ENCODE measurements around the gene IL18RAP.
A peak's percentile ranks its signal among the peaks of the same experiment; 100 is the strongest.

Gene IL18RAP, protein sequence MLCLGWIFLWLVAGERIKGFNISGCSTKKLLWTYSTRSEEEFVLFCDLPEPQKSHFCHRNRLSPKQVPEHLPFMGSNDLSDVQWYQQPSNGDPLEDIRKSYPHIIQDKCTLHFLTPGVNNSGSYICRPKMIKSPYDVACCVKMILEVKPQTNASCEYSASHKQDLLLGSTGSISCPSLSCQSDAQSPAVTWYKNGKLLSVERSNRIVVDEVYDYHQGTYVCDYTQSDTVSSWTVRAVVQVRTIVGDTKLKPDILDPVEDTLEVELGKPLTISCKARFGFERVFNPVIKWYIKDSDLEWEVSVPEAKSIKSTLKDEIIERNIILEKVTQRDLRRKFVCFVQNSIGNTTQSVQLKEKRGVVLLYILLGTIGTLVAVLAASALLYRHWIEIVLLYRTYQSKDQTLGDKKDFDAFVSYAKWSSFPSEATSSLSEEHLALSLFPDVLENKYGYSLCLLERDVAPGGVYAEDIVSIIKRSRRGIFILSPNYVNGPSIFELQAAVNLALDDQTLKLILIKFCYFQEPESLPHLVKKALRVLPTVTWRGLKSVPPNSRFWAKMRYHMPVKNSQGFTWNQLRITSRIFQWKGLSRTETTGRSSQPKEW

DNA sequence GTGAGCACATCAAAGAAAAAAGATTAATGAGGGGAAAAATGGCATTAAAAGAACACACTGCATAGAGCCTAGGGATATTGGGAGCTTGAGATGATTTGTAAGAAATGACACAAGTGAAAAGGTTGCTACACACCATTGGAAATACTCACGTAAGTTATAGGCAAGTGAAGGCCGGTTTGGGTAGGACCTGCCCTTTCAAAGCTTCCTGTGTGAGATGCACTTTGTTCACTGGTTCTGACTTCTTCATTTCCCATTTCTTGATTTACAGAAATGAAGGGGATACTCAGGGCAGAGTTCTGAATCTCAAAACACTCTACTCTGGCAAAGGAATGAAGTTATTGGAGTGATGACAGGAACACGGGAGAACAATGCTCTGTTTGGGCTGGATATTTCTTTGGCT lies at the start of gene IL18RAP:
TSS of gene IL18RAP (plus strand) at position 251 of the 400 bp plus-strand sequence. CDS start at position 369, 118 bp downstream.
- DNase-seq: no peak

DNA sequence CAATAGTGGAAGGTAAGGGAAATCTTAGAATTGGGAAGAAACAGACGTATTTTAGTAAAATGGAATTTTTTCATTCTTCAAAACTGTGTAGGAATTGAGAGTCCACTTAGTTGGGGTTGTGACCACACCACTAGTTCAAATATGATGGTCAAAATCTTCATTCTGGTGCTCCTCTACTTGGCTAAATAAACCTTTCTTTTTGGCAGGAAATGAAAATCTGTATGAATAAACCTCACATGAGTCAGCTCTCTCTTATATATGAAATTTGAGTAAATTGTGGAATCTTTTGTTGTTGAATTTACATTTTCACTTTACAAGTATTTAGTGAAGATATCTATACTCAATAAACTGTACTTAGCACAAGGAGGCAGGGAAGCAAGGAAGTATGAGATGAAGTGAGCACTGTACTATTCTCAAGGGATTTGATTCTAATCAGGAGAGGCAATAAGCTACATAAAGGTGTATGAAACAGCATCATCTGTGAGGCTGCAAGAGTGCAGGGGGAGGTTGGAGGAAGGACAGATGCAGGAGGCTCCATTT lies 46.8 kb upstream of the IL18RAP start:
- peak; percentile 2 for DNase-seq

DNA sequence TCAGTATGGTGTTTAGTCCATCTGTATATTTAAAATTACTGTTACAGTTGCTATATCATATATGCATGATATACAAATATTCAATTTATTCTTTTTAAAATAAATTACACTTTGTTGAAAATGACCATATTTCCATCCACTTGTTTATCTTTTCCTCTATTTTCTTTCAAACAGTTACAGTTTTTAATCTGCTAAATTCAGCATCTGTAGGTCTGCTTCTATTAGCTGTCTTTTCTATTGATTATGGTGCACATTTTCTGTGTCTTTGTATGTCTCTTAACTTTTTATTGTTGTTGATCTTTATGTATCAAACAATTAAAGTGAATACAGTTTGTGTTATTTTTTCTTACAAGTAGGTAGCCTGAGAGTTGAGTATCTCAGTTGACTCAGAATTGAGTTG lies 39.2 kb upstream of the IL18RAP start:
- no peak for DNase-seq

DNA sequence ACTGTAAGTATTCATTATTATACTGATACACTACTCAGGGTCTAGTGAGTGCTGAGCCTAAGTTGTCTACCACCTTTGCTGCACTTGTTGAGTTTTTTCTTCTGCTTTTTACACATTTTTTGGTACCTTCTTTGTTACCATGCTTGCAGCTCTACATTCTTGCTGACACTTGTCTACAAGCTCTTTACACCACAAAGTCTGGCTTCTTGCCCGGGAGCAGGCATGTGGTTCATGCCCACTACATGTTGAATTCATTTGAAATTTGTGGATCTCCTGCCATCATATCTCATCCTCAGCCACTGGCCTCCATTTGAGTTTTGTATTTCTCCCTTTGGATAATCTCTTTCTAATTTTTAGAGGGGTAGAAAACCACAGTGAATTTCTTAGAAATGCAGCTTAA lies 37.4 kb upstream of the IL18RAP start:
- peak; percentile 3 for DNase-seq

DNA sequence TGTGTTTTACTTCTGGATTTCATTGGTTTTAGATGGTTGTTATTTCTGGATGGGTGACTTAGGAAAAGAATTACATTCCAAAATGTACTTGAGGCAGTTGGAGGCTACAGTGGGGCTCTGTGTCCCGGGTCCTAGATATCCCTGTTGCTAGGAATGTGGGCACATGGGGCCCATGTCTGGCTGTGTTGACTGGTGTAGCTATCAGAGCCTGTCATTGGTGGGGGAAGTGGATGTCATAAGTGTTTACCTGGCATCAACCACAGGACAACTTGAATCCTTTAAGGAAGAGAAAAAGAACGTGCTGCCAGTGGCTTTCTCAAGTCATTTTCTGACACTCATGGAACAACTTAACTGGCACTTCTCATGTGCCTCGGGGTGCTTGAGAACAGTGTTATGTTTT lies 37.0 kb upstream of the IL18RAP start:
- DNase-seq: no peak

DNA sequence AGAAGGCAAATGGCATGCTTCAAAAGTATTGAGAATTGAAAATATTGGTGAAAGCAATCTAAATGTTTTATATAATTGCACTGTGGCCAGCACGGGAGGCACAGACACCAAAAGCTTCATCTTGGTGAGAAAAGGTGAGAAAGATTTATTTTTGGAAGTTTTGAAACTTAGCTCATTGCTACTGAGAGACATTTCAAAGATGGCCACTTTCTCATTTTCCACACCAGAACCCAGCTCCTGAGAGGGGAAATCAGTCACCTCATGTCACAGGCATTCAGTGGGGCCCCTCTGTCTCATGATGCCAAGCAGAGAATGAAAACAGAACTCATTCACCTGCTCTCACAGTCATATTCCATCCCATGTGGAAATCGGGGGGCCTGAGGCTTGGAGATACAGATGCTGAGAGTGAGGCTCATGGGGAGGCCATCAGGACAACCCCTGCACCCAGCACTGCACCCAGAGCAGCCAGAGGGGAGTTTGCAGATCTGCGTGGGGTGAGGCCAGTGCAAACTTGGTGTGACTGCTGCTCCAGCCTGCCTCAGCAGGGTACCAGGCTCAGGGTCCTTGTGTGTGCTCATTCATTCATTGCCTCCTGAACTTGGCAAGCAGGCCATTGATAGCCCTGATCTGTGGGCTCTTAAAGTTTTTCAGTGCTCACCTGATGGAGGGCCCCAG lies 36.0 kb upstream of the IL18RAP start:
- DNase-seq: no peak

DNA sequence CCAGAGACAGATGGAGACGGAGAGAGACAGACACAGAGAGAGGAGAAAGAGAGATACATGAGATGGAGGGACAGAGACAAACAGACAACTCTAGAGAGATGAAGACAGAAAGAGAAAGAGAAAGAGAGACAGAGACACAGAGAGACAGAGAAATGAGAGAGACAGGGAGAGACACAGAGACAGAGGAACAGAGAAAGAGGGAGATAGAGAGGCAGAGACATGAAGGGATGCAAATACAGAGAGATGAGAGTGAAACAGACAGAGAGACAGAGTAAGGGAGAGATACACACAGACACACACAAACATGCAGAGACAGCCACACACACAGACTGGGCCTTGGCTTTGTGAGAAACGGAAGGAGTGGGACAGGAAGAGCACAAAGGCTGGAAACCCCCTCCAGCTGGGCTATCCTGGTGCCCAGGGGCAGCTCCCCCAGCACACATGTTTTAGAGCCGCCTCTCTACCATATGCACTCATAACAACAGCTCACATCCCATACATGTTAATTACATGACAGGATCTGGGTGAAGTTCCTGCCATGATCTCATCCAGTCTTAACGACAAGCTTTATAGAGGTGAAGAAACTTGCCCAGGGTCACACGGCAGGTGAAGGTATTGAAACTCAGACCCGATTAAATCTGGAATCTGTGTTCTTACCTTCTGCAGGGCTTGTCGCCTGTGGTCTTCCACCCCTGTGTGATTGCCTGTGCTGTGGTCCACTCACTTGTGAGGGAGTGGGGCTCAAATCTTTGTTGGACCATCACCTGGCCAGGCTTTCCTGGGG lies 35.0 kb upstream of the IL18RAP start:
- no peak for DNase-seq

DNA sequence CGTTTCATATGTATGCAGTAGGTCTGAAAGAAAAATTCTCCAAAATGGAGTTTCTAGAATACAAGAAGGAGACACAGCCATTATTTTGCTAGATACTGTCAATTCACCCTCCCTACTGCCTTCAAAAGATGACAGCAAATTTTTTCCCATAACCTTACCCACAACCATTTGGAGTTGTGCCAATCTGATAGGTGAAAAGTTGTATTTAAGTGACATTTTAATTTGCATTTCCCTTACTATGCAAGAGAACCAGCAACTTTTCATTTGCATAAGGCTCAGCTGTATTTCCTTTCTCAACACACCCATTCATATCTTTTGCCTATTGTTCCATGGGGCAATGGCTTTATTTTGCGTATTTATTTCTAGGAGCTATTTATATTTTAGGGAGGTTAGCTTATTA lies 31.4 kb upstream of the IL18RAP start:
- no peak for DNase-seq

DNA sequence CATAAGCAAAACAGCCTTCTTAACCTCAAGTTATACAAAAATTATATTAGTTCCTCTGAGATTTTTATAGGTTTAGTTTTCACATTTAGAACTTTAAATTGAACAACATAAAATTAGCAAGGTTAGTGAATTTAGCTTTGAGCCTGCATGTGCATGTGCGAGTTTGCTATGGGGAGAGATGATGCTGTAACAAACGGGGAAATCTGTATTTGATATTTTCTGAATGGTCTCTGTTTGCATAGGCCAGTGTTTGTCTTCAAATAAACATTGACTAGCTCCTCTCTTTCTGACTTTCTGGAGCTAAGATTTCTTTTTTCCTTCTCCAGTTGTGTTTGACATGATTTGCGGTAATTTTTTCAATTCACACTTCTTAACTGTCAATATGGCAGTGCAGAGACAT lies 30.9 kb upstream of the IL18RAP start:
- no peak for DNase-seq

DNA sequence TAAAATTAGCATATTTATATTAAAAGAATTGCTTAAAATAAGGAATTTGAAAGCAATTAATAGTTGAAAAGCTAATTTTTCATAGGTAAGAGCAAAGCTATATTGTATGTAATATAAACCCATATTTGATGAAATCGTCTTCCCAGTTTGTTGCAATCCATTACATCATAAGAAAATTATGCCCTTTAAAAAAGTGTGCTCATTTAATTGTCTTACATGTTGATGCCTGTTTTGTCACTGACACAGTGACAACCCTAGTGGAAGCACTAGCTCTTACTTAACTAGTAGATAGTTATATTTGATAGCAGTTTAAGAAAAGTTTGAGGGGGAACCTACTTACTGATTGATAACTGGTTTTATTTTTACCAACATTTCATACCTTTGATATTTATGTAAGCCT lies 30.0 kb upstream of the IL18RAP start:
- no peak for DNase-seq

DNA sequence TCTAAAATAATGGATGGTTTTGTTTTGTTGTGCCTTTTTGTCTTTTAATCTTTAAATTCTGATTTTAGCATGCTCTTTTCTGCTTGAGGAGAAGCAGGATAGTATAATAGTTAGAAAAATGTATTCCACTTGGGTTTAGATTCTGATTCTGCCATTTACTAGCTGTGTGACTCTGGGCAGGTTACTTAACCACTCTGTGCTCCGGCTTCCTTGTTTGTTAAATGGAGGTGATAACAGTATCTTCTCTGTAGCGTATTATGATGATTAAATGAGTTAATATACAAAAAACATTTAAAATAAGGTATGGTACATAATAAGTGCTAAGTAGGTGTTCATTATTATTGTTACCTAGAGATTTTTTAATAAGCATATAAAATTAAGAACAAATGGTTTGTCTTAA lies 26.9 kb upstream of the IL18RAP start:
- DNase-seq: no peak

DNA sequence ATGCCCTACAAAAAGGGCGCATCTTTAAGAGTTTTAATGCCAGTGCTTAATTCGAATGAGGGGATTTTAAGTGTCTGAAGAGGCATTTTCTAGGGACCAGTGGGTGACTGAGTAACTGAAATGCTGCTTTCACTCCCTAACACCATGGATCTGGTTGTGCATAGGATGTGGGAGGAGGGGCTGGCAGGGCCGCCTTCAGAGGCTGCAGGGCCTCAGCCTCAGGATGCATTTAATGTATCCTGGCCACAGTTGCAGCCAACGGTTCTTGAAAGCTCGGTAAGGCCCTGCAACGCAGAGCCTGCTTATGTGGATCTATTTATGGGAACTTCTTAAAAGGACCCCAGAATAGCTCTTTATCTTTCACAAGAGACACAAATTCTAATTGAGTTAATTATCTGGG lies 25.8 kb upstream of the IL18RAP start:
- no peak for DNase-seq

DNA sequence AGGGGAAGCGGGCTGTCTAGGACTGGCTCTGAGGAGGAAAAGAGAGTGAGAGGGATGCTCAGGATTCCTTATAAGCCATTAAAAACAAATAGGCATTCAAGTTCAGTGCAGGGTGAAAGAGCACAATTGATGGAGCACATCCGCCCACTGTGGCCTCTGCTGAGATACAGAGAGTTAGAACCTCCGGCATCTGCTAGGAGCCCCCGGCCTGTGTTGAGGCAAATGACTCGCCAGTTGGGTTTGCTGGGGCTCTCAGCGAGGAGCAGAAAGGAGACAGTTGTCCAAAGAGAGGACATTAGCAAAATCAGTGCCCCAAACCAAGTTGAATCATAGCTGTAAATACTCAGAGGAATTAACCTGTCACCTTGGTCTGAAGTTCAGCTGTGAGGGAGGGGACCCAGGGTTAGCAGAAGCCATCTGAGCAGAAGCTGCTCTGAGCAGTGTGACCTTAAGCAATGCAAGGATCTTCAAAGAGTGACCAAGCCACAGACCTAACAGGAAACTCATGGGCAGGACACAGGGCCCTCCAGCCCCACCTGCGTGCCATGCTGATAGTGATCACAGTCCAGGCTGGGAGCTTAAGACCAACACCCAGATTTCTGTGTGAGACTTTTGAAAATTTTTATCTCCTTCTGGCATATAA lies 23.3 kb upstream of the IL18RAP start:
- no peak for DNase-seq

DNA sequence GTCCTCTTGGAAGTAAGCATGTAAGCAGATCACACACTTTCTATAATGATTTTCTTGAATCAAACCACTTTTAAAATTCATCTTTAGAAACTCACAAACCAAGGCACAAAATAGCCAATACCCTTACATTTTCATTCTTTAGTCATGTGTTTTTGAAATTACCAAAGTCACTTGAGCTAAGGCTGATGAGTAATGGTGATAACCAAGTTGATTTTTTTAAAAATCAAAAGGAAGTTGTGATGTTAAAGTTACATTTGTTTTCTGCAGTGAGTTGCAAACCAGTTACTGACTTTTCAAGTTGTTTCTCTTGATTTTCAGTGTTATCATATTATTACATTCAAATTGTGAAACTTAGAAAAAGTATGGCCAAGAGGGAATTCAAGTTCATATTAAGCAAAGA lies 21.5 kb upstream of the IL18RAP start:
- DNase-seq: no peak

DNA sequence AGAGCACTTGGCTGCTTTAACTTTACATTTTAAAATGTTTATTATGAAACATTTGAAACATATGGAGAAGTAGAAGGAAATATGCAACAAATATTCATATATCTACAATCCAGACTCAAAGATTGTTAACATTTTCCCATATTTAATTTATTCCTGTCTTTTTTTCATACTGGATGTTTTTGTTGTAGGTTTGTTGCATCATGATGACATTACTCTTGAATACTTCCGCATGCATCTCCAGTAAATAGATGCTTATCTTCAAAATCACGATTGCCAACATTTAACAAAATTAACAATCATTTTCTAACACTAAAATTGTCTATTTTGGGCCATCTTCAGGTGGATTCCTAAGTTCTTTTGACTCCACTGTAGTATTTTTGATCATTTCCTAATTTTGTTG lies 21.1 kb upstream of the IL18RAP start:
- DNase-seq: no peak

DNA sequence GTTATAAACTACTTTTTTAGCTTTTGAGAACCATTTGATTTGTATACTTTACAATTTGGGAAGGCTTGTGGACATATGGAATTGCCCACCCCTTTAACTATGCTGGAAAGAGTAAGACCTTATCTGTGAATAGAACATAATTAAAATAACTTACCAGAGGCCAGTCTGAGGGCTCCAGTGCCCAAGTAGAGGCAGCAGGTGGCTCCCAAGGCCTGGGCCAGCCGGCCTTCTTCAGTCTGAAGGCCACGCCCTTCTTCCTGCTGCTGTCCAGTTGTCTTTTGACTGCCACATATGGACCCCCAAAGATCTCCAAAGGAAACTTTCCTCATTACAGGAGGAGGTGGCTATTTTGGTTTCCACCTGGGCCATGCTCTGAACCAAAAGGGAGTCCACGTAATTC lies 12.0 kb upstream of the IL18RAP start:
- no peak for DNase-seq

DNA sequence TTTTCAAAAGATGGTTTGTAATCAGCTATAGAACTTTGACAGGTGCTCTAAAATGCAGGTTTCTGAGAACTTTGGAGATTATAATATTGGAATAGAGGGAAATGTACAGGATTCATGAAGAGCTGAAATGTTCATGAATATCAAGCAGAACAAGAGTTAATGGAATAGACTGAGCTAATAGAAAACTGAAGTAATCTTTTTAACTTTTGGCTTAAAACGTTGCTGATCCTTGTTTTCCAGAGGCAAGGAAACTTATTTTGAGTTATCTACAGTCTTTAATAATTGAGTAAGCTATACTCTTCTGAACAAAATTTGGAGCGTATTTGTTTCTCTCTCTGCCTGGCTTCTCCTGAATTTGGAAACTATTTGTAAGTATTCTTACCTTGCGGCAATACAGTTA lies 10.8 kb upstream of the IL18RAP start:
- no peak for DNase-seq

DNA sequence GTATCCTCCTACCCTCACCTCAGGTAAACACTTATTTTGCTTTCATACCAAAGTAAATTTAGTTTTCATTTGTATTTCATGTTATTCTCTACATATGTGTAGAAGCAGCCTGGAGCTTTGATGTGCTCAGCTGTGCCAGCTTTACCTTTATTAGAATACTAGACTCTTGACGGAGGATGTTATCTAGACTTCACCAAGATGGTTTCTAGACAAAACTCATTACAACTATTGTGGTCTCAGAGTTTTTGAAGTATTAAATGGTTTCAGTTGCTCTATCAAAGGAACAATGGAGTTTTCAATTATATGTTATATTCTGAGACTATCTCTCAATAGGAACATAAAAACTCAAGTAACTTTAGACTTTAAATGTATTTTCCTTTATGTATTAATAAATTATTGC lies 5.0 kb upstream of the IL18RAP start:
- DNase-seq: no peak

DNA sequence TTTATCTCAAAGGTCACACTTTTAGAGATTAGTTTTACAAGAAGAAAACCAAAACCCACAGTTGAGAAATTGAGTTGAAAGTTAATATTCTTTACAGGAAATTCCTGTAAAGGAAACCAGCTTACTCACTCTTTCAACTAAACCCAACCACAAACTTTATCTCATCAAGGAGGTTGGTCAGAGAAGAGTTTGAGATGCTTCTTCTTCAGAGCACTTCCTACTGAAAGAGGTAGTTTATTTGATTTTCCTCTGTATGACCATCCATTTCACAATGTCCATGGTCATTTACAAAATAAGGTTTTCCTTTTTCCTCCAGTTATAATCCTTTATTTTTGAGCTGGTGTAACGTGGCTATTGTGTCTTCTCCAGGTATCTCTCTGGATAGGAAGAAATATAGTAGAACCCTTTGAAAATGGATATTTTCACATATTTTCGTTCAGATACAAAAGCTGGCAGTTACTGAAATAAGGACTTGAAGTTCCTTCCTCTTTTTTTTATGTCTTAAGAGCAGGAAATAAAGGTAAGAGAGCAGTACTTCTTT lies 4.5 kb upstream of the IL18RAP start:
- DNase-seq: peak; percentile 6

DNA sequence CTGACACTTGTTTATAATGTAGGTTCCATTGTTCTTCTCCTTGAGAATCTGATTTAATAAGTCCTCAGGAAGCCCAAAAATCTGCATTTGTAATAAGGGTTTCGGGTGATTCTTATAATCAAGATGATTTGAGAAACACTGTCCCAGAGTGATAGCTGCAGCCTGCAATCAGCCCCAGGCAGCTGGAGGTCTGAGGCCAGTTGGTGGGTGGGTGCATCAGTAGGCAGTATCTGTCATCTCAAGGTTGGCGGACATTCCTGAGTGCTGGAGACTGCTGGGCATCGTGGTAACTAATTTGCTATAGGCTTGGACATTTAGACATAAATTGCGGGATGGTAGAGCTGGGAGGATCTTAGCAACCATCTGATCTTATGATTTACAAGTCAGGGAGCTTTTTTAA lies 2.7 kb upstream of the IL18RAP start:
- DNase-seq: no peak

DNA sequence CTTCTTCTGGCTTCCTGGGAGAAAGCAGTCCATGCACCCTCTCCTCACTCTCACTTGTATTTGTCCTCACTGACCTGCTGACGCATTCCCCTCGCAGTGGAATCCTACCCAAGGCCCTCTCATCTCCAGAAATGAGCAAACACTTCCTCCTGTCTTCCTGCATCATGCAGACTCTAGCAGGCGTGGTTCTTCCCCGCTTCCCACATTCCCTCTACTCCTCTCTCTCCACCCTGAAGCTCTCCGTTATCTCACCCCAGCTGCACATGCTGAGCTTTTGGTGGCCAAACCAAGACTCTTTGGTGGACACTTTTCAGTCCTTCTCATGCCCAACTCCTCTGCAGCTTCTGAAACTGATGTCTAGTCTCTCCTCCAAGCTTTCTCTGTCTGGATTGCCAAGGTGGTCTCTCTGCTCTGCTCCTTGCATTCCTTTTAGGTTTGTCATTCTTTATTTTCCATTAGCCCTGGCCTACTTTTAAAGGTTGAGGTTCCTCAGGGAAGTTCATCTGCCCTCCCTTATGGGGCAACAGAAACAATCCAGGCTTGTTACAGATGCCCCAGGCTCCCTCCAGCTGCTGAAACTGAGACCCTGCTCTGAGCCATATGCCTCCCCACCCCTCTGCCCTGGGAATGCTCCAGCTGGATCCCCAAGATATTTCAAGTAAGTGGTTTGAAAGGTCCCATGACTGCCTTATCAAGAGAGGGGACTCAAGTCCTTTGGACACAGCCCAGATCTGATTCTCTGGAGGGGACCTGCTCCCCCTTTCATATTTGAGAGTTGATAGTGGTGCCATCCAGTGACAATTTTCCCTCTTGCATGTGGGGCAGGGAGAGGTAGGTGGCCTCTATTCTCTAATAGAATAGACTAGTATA lies 835 bp upstream of the IL18RAP start:
- no peak for DNase-seq

Measured in fibroblast of upper back skin (primary cell).